HG02571 (cell line): ENCODE measurements around the gene NCOR2.
A peak's percentile ranks its signal among the peaks of the same experiment; 100 is the strongest.

Experiments used
- ATAC-seq: cut with Tn5 transposase; IDR thresholded peaks from one replicate; pipeline ENCODE4 v1.9.1; 2021; ENCODE audit warnings: mild to moderate bottlenecking, moderate library complexity; ENCODE audit not compliant: unreplicated experiment

NCOR2 gene

GRCh38 chr12:124561231-124561630 is 6.2 kb downstream of the NCOR2 start:
- ATAC-seq, result no peak

- ATAC-seq, result no peak
Measured at GRCh38 chr12:124560146-124560890, 7.1 kb downstream of the NCOR2 start.

GRCh38 chr12:124559182-124560017 is 8.0 kb downstream of the NCOR2 start:
- ATAC-seq, result no peak

GRCh38 chr12:124558313-124558712 is 9.1 kb downstream of the NCOR2 start:
- ATAC-seq, result no peak

GRCh38 chr12:124557518-124558223 is 9.7 kb downstream of the NCOR2 start:
- no peak for ATAC-seq

- ATAC-seq, result no peak
Measured at GRCh38 chr12:124556896-124557501, 10.4 kb downstream of the NCOR2 start.

GRCh38 chr12:124556074-124556466 is 11.3 kb downstream of the NCOR2 start:
- no peak for ATAC-seq

GRCh38 chr12:124555168-124556073 is 12.0 kb downstream of the NCOR2 start:
- no peak for ATAC-seq

- no peak for ATAC-seq
Measured at GRCh38 chr12:124554429-124555029, 12.9 kb downstream of the NCOR2 start.

GRCh38 chr12:124553862-124554428 is 13.5 kb downstream of the NCOR2 start:
- no peak for ATAC-seq

GRCh38 chr12:124551268-124552144 is 15.9 kb downstream of the NCOR2 start:
- ATAC-seq, result no peak

- ATAC-seq, result no peak
Measured at GRCh38 chr12:124550123-124551089, 17.0 kb downstream of the NCOR2 start.

- no peak for ATAC-seq
Measured at GRCh38 chr12:124549629-124550028, 17.8 kb downstream of the NCOR2 start.

GRCh38 chr12:124548854-124549378 is 18.5 kb downstream of the NCOR2 start:
- ATAC-seq, result no peak

- no peak for ATAC-seq
Measured at GRCh38 chr12:124547626-124548025, 19.8 kb downstream of the NCOR2 start.

- ATAC-seq, result peak; percentile 86
Measured at GRCh38 chr12:124545508-124546418, 21.6 kb downstream of the NCOR2 start.
